ENCODE measurements around the gene ADAP1. TPM values are rescaled to one million over a fixed set of nuclear protein-coding genes. Genes with fewer than 3 reads are reported as not detected.

The ADAP1 gene
- total and polyA plus RNA-seq, 2 of the 8 experiments (the other 6 are each of a cell fraction or from before 2014, with no cell fraction given): 5.8 to 6.1 TPM

DNA sequence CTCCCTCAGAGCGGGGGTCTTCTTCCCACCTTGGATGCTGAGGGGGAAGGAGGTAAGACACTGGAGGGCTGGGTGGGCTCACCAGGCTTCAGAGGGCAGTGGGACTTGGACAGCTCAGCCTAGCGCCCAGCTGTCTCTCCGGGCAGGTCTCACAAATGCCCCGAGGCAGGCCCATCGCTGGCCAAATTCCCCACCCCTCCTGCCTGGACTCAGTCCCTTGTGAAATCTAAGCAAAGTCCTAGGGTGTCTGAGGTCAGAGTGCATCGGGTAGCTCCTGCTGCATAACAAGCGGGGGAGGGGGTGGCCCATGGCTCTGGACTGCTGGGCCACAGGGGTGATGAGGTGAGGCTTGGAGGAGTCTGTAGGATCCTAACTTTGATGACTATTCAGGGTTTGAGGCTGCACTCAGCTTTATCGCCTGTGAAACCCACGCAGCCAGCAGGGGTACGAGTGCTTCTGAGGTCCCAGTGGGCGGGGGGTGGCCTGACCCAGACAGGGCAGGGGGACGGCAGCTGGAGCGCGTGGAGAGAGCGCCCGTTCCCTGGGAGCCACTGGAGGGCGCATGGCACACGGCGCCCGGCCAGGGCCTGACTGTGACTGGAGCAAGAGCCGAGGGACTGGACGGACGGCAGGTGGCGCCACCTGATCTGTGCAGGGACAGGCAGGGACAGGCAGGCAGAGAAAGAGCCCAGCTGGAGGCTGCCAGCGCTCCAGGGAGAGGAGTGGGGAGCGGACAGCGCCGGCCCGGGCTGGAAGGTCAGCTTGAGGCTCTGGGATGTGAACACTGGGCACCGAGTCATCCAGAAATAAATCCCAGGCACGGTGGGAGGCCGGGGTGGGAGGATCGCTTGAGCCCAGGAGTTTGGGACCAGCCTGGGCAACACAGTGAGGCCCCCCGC lies 38.5 kb upstream of the ADAP1 start (continued):
- peak; percentile 66 for TF ChIP-seq TAF7 (optimal IDR thresholded peaks at IDR 0.05; ENCODE audit: borderline replicate concordance, low read depth, low read length)
